Measurements from ENCODE around the gene C4A. TPM values are rescaled to one million over a fixed set of nuclear protein-coding genes. Genes with fewer than 3 reads are reported as not detected.
A peak's percentile ranks its signal among the peaks of the same experiment; 100 is the strongest.
"Not testable (repeated sequence)": the region's sequence is repeated elsewhere in the genome, so short reads cannot be mapped to it uniquely, and the experiment has no call there.

C4A gene
- total RNA-seq: 1.6 and 42.4 TPM in 2 replicates

DNA sequence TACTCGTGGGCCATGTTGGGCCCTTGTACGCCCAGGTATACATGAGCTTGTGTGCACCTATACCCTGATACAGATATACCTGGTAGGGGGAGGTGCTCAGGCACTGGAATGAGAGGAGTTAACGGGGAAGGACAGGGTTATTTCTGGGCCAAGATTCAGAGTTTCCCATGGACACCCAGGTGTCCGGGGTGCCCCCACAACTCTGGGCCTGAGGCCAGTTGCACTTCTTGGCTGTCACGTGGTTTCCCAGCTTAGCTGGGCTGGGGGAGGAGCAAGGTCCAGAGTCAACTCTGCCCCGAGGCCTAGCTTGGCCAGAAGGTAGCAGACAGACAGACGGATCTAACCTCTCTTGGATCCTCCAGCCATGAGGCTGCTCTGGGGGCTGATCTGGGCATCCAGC is at the start of gene C4A:
C4A (plus strand) TSS at position 314 of the 400 bp plus-strand sequence; CDS start at position 365, 51 bp downstream.
- not testable (repeated sequence) for DNase-seq (ENCODE audit: low read depth)

- not testable (repeated sequence) for DNase-seq (ENCODE audit: low read depth)
Measured at GRCh38 chr6:31932137-31932536, 49.7 kb upstream of the C4A start.

DNA sequence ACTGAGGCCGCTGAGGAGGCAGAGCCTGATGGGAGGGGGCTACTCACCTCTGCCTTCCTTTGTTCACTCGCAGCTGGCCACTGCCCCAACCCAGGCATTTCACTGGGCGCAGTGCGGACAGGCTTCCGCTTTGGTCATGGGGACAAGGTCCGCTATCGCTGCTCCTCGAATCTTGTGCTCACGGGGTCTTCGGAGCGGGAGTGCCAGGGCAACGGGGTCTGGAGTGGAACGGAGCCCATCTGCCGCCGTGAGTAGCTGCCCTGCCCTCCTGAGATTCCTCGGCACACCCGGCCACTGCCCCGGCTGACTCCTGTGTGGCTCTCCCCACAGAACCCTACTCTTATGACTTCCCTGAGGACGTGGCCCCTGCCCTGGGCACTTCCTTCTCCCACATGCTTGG is 48.3 kb upstream of the C4A start:
- no peak for DNase-seq (ENCODE audit: low read depth)

DNA sequence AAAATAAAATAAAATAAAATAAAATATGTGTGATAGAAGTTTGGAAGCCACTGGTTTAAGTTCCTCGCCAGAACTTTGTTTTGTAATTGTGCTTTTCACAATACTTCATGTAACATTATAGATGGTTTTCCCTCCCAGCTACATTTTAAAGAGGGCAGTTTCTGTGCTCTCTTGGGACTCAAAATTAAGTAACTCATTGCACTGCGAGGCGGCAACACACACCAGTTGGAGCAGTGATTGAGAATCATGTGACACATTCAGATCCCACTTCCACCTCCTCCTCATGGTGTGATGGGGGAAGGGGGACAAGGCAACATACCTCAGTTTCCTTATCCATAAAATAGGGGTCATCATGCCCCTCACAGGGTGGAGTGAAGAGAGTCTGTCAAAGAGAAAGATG is 46.8 kb upstream of the C4A start:
- no peak for DNase-seq (ENCODE audit: low read depth)

- no peak for DNase-seq (ENCODE audit: low read depth)
Measured at GRCh38 chr6:31935823-31936222, 46.0 kb upstream of the C4A start.

DNA sequence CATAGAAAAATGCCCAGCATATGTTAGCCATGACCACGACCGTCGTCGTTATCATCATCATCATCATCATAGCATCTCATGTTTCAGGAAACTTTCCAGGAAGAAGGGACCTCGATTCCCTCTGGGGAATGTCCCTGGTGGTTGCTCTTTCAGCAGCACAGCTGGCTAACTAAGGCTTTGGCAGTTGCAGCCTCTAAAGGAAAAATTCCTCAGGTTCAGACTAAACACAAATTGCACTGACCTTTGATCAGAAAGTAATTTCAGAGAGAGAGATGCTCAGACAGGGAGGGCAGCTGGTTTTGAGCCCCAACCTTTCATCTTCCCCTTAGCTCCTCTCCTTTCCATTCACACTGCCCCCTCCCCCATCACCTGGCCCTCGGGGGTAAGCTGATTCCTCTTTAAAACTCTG is 41.6 kb upstream of the C4A start:
- DNase-seq (ENCODE audit: low read depth): peak; percentile 33

GRCh38 chr6:31943742-31944141 is 38.1 kb upstream of the C4A start:
- DNase-seq (ENCODE audit: low read depth): no peak

DNA sequence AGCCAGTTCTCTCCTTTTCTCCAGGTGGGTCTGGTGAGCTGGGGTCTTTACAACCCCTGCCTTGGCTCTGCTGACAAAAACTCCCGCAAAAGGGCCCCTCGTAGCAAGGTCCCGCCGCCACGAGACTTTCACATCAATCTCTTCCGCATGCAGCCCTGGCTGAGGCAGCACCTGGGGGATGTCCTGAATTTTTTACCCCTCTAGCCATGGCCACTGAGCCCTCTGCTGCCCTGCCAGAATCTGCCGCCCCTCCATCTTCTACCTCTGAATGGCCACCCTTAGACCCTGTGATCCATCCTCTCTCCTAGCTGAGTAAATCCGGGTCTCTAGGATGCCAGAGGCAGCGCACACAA is 36.7 kb upstream of the C4A start:
- DNase-seq (ENCODE audit: low read depth): no peak

GRCh38 chr6:31945507-31946369 is 36.1 kb upstream of the C4A start, which contains the start of gene CFB:
TSS of gene CFB (plus strand) at chr6:31946095. CDS start at chr6:31946222, 127 bp downstream.
- DNase-seq (ENCODE audit: low read depth): peak; percentile 89

GRCh38 chr6:31946370-31946885 is 35.4 kb upstream of the C4A start:
- no peak for DNase-seq (ENCODE audit: low read depth)

GRCh38 chr6:31947070-31947675 is 34.7 kb upstream of the C4A start:
- DNase-seq (ENCODE audit: low read depth): no peak

DNA sequence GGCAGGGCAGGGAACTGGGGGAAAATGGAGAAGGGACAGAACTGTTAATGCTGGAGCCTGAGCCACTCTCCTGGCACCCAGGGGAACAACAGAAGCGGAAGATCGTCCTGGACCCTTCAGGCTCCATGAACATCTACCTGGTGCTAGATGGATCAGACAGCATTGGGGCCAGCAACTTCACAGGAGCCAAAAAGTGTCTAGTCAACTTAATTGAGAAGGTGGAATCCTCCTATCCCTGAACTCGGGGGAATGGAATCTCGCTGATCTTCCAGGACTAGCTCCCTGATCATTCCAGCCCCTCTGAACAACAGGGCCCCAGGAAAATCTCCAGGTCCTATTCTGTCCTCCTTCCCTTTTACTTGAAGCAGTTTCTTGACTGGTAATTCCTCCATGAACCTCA is 34.0 kb upstream of the C4A start:
- DNase-seq (ENCODE audit: low read depth): no peak

DNA sequence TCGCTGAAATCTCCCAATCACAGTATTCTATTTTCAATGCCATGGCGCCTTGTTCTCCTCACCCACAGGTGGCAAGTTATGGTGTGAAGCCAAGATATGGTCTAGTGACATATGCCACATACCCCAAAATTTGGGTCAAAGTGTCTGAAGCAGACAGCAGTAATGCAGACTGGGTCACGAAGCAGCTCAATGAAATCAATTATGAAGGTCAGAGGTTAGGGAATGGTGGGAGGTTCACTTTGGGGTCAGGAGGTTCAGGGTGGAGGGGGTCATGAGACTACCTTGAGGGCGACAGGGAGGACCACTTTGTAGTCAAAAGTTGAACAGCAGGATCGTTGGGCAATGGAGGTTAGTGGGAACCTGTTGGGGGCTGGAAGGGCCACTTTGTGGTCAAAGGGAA is 33.6 kb upstream of the C4A start:
- DNase-seq (ENCODE audit: low read depth): no peak

DNA sequence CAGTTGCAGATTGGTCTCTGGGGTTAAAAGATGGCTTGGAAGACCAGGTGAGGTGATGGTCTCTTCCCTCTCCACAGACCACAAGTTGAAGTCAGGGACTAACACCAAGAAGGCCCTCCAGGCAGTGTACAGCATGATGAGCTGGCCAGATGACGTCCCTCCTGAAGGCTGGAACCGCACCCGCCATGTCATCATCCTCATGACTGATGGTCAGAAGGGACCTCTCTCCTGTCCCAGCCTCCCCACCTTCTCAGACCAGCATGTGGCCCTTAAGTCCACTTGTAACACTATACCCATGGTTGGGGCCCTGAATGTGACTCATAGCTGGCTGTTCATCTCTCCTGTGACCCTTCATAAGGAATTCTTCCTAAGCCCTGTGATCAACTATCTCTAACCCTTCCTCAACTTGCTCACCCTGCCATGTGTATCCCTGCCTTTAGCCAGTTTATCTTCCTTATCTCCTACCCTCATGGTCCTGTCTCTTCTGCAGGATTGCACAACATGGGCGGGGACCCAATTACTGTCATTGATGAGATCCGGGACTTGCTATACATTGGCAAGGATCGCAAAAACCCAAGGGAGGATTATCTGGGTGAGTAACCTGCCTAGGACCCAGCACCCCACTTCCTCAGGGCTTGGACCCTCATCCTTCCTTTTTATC is 33.0 kb upstream of the C4A start:
- DNase-seq (ENCODE audit: low read depth): no peak

GRCh38 chr6:31949926-31950548 is 31.8 kb upstream of the C4A start:
- no peak for DNase-seq (ENCODE audit: low read depth)

GRCh38 chr6:31952140-31952805 is 29.6 kb upstream of the C4A start:
- peak; percentile 44 for DNase-seq (ENCODE audit: low read depth)

DNA sequence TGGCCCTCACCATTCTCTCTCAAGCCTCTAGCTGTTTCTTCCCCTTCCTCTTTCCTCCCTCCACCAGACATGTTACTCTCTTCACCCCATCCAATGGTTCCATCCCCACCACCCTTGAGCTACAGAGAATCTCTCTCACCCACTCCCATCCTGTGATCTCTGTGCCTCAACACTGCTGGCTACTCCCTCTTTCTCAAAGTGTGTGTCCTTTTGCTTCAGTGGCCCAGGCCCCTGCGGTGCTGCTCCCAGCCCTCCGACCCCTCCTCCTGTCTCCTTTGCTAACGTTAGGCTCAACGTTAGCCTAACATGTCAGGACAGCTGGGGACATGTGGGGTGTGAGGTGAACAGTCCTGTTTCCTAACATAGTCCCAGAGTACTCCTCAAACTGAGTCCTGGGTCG is 29.0 kb upstream of the C4A start:
- DNase-seq (ENCODE audit: low read depth): no peak

GRCh38 chr6:31954511-31954910 is 27.3 kb upstream of the C4A start:
- no peak for DNase-seq (ENCODE audit: low read depth)

- no peak for DNase-seq (ENCODE audit: low read depth)
Measured at GRCh38 chr6:31956796-31957195, 25.1 kb upstream of the C4A start.

GRCh38 chr6:31958412-31958740 is 23.5 kb upstream of the C4A start:
- no peak for DNase-seq (ENCODE audit: low read depth)

Data from renal cortical epithelial cell (primary cell).